ENCODE data around the gene GRIK3.
"Not testable (repeated sequence)": the region's sequence is repeated elsewhere in the genome, so short reads cannot be mapped to it uniquely, and the experiment has no call there.

GRIK3 gene

GRCh38 chr1:36776256-36776655, 258.1 kb downstream of the GRIK3 start:
- no peak for DNase-seq

- DNase-seq = no peak
These were observed 258.6 kb downstream of the GRIK3 start for GRCh38 chr1:36775716-36776115.

- no peak for DNase-seq
These were observed 260.3 kb downstream of the GRIK3 start for GRCh38 chr1:36773827-36774541.

GRCh38 chr1:36772647-36773495, 261.4 kb downstream of the GRIK3 start:
- DNase-seq = no peak

- no peak for DNase-seq
These were observed 262.5 kb downstream of the GRIK3 start for GRCh38 chr1:36771660-36772284.

GRCh38 chr1:36771240-36771639, 263.1 kb downstream of the GRIK3 start:
- DNase-seq = no peak

GRCh38 chr1:36769886-36770830, 264.2 kb downstream of the GRIK3 start:
- DNase-seq = no peak

GRCh38 chr1:36768486-36769178, 265.7 kb downstream of the GRIK3 start:
- DNase-seq = no peak

GRCh38 chr1:36767429-36767828, 266.9 kb downstream of the GRIK3 start:
- not testable (repeated sequence) for DNase-seq

- no peak for DNase-seq
These were observed 267.8 kb downstream of the GRIK3 start for GRCh38 chr1:36766481-36766880.

- DNase-seq = no peak
These were observed 268.5 kb downstream of the GRIK3 start for GRCh38 chr1:36765785-36766300.

GRCh38 chr1:36764798-36765197, 269.5 kb downstream of the GRIK3 start:
- DNase-seq = no peak

- DNase-seq = no peak
These were observed 270.5 kb downstream of the GRIK3 start for GRCh38 chr1:36763771-36764170.

GRCh38 chr1:36762174-36762573, 272.1 kb downstream of the GRIK3 start:
- no peak for DNase-seq

- DNase-seq = no peak
These were observed 273.2 kb downstream of the GRIK3 start for GRCh38 chr1:36761113-36761512.

- no peak for DNase-seq
These were observed 274.2 kb downstream of the GRIK3 start for GRCh38 chr1:36760081-36760480.

- DNase-seq = no peak
These were observed 275.0 kb downstream of the GRIK3 start for GRCh38 chr1:36759355-36759754.

GRCh38 chr1:36755303-36756230, 278.7 kb downstream of the GRIK3 start:
- DNase-seq = no peak

- no peak for DNase-seq
These were observed 279.9 kb downstream of the GRIK3 start for GRCh38 chr1:36754366-36754765.

GRCh38 chr1:36753451-36753850, 280.9 kb downstream of the GRIK3 start:
- no peak for DNase-seq

Data from activated CD4-positive, alpha-beta T cell treated with anti-CD3 and anti-CD28 coated beads, Interleukin-2, amount 50 U/mL, for 1 hour (primary cell).